Measurements from ENCODE around the gene CDH4. TPM values are rescaled to one million over a fixed set of nuclear protein-coding genes. Genes with fewer than 3 reads are reported as not detected.

CDH4 gene
- total and polyA plus RNA-seq, 12 donors: 0.04 to 0.25 (median 0.08) TPM; not detected in 5

DNA sequence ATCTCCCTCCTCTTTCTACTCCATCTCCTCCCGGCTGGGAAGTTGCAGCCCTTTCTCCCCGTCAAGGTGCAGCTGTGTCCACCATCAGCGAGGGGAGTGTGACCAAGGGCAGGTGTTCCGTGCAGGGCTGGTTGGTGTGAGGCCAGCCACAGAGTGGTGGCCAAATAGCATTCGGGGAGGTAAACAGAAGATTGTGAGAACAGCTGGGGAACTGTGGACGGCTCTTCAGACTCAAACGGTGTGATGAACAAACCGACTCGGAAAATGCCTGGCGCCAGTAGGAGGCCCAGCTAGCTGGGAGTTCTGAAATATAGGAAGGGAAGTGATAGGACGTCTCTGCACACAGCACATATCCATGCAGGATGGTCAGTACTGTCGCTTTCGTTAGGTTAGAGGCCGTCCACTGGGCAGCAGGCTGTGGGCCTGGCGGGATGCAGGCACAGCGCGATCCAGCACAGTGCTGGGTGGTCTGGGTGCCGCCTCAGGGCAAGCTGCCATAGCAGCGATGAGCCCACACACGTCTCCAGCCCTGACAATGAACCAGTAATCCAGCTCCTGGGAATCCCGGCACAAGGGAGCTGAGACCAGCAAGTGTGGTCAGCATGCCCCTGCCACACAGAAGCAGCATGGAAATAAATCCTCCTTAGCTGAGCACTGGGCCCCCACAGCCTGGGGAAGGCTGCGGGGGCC, 555.6 kb downstream of the CDH4 start:
- no peak for DNase-seq
- no peaks in the 10 kb centered on the region for H3K36me3 ChIP-seq
- intact Hi-C loops (cut with DNase I): no loop called here

DNA sequence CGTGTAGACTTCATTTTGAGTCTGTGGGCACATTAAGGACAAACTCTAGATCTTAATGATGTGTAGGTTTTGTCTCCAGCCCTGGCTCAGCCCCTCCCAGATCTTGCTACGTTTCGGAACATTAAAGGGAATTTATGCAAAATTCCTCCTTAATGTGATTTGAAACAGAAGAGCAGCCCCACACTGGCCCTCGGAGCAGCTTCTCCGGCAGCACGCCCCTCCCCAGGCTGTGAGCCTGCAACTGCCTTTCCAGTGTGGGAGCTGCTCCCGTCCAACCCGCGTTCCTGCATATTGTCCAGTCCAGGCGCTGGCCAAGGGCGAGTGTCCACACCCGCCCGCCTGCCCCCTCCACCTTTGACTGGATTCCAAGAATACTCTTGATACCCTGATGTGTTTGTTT, 556.4 kb downstream of the CDH4 start:
- Histone ChIP-seq H3K27me3 (peaks cover 0 to 82% (median 38%) of the 10 kb centered on the region in 7 donors), H3K9me3 (no peaks in the 10 kb centered on the region), H3K4me3 (no peak overlapping the region), H3K27ac (no peak overlapping the region), H3K36me3 (no peaks in the 10 kb centered on the region), H3K4me1 (peaks cover 0 to 4% (median 0%) of the 10 kb centered on the region in 9 donors)
- DNase-seq (no peak), ATAC-seq (no peak)
- TF ChIP-seq, protein P1, sequence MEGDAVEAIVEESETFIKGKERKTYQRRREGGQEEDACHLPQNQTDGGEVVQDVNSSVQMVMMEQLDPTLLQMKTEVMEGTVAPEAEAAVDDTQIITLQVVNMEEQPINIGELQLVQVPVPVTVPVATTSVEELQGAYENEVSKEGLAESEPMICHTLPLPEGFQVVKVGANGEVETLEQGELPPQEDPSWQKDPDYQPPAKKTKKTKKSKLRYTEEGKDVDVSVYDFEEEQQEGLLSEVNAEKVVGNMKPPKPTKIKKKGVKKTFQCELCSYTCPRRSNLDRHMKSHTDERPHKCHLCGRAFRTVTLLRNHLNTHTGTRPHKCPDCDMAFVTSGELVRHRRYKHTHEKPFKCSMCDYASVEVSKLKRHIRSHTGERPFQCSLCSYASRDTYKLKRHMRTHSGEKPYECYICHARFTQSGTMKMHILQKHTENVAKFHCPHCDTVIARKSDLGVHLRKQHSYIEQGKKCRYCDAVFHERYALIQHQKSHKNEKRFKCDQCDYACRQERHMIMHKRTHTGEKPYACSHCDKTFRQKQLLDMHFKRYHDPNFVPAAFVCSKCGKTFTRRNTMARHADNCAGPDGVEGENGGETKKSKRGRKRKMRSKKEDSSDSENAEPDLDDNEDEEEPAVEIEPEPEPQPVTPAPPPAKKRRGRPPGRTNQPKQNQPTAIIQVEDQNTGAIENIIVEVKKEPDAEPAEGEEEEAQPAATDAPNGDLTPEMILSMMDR (IDR thresholded peaks at IDR 0.05): no peak
- intact Hi-C loops (cut with DNase I): no loop called here
- WGBS, 2 donors: 37 to 50% methylated on average over 13 of the region's 13 CpGs

More for the DNA sequence above, 555.6 kb downstream of the CDH4 start:
- Histone ChIP-seq H3K4me1 (peaks cover 0 to 4% (median 0%) of the 10 kb centered on the region in 9 donors), H3K4me3 (no peak overlapping the region), H3K27ac (no peak overlapping the region), H3K9me3 (no peaks in the 10 kb centered on the region), H3K27me3 (peaks cover 0 to 81% (median 46%) of the 10 kb centered on the region in 7 donors)
- ATAC-seq: no peak
- TF ChIP-seq, protein P1 (IDR thresholded peaks at IDR 0.05): no peak
- 78% methylated on average over 22 of the region's 22 CpGs for WGBS, 2 donors

DNA sequence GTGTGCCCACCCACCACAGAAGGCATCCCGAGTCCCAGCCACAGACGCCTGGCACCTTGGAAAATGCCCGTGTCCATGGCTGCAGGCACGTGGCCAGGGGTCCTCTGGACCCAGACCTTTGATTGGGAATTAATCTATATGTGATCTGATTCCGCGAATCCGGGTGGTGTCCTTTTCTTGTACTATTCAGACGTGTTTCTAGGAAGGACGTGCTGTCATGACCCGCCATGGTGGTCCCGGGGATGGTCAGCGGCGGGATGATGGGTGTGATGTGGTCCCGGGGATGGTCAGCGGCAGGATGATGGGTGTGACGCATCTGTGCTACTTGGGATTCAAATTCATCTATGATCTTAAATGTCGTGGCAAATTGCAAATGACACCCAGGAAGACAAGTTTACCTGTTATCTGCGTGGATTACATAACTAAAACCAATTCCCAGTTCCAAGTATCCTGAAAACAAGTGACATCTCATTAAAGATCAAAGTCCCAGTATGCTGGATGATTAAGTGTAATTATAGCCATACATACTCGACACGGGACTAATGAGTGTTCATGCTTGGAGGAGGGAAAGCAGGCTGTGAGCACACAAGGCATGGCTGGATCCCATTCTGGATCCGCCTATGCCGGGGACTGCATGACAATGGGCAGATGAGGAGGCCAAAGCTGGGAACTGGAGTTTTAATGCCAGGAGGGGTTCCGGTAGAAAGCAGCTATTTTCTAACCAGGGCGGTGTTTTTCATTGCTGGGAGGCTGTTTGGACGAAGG, 557.1 kb downstream of the CDH4 start:
- DNase-seq: no peak
- intact Hi-C loops (cut with DNase I): no loop called here
- TF ChIP-seq, protein P1 (IDR thresholded peaks at IDR 0.05): no peak
- no peak overlapping the region for H3K27ac ChIP-seq
- H3K4me1 ChIP-seq: no peaks in the 10 kb centered on the region
- no peaks in the 10 kb centered on the region for H3K36me3 ChIP-seq
- H3K27me3 ChIP-seq: peaks cover 0 to 82% (median 35%) of the 10 kb centered on the region in 7 donors
- no peaks in the 10 kb centered on the region for H3K9me3 ChIP-seq
- ATAC-seq: no peak
- 86 to 89% methylated on average over 25 of the region's 25 CpGs for WGBS, 2 donors
- H3K4me3 ChIP-seq: no peak overlapping the region

DNA sequence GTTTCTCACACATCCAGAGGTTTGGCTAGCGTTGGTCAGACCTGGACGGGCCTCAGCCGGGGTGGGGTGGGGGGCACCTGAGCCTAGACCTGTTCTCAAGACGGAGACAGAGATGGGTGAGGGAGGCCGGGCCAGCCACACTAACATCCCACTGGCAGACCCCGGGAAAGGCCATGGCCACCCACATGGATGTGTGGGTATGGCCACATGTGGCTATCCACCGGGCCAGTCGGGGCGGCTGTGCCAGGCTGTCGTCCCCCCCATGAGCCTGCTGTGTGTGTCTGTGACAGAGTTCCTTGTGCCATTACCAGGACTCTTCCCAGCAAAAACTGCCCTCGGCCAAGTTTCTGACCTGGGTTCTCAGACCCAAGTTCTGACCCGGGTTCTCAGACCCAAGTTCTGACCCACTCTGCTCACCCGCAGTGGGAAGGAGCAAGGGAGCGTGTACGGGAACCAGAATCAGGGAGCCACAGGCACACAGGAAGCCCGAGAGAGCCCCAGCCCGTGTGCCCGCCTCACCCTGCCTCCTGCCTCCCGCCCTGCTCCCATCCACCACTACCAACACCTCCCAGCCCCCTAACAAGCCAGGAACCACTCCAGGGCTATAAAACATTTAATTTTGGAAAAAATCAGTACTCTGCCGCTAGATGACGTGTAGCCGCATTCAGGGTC, 558.1 kb downstream of the CDH4 start:
- Histone ChIP-seq H3K4me1 (no peaks in the 10 kb centered on the region), H3K9me3 (no peaks in the 10 kb centered on the region), H3K36me3 (no peaks in the 10 kb centered on the region), H3K27me3 (peaks cover 0 to 82% (median 27%) of the 10 kb centered on the region in 7 donors), H3K27ac (no peak overlapping the region), H3K4me3 (no peak overlapping the region)
- DNase-seq (no peak), ATAC-seq (no peak)
- WGBS, 2 donors: 89% methylated on average over 22 of the region's 22 CpGs
- TF ChIP-seq, protein P1 (IDR thresholded peaks at IDR 0.05): no peak
- intact Hi-C loops (cut with DNase I): no loop called here

Data from heart right ventricle (tissue), 16 donors.